Spinal cord (tissue), 10 donors: ENCODE measurements around the gene ACOD1. TPM values are rescaled to one million over a fixed set of nuclear protein-coding genes. Genes with fewer than 3 reads are reported as not detected.

Source experiments
- DNase-seq, 6 donors: peaks; one replicate each; pipeline versions ENCODE4 v3.0.0 to v3.0.0-alpha.2; 2013 to 2015; ENCODE audit warnings: low spot score in 6 of 6, low read depth in 4 of 6
- H3K27ac ChIP-seq: one replicate; pipeline ENCODE4 v1.5.1; 2013; ENCODE audit warnings: low read depth, low read length, control low read depth
- H3K27me3 ChIP-seq: one replicate; pipeline ENCODE4 v1.6.1; 2013; ENCODE audit warnings: low read length; ENCODE audit not compliant: control insufficient read depth, insufficient read depth
- H3K36me3 ChIP-seq: one replicate; pipeline ENCODE4 v1.6.1; 2013; ENCODE audit warnings: low read length; ENCODE audit not compliant: control insufficient read depth, insufficient read depth
- H3K4me1 ChIP-seq: one replicate; pipeline ENCODE4 v1.6.1; 2013; ENCODE audit warnings: low read length; ENCODE audit not compliant: control insufficient read depth, insufficient read depth
- H3K4me3 ChIP-seq: one replicate; pipeline ENCODE4 v1.5.1; 2013; ENCODE audit warnings: low read depth, low read length, control low read depth
- H3K9me3 ChIP-seq: one replicate; pipeline ENCODE4 v1.6.1; 2013; ENCODE audit warnings: low read length; ENCODE audit not compliant: control insufficient read depth, insufficient read depth
- WGBS: methylation state at CpG from one replicate; pipeline ENCODE4 v1.1.5; 2013; ENCODE audit warnings: missing lambda C conversion rate; ENCODE audit not compliant: insufficient coverage; 5-methylcytosine and 5-hydroxymethylcytosine counted together
- polyA plus RNA-seq, 2 donors: library from polyadenylated mRNA; unstranded; fragments of 120-200 nt; gene quantifications; one replicate each; pipeline ENCODE4 v1.2.1, GENCODE V29; 2013; ENCODE audit not compliant: insufficient read length in 2 of 2
- total RNA-seq, 2 donors: library from RNA; depleted of rRNA in 1 of 2; stranded (reverse); fragments of 120-200 nt in 1 of 2; fragments of >200 nt in 1 of 2; gene quantifications; one replicate each; pipeline versions ENCODE4 v1.2.3 to v1.2.4, GENCODE V29; 2013 to 2014
- donor health status: healthy.

The ACOD1 gene
- total and polyA plus RNA-seq, 4 donors = not detected

DNA sequence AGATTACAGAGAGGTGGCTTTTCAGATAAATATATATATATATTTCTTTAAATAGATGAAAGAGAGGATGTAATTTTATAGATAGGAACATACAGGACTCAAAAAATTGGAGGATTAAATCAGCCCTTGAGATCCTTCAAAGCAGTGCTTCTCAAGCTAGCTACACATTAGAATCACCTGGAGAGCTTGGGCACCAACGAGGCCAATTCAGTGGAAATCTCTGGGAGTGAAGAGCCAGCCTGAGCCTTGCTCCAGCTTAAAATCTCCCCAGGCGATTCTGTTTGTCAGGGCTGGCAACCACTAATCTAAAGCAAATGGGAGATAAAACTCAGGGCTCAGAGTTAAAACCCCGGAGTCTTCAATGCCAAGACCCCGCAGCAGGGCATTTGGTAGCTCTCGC lies 28.6 kb downstream of the ACOD1 start:
- no peak overlapping the region for H3K4me3 ChIP-seq
- peaks cover 11% of the 10 kb centered on the region for H3K4me1 ChIP-seq
- no peak for DNase-seq
- no peaks in the 10 kb centered on the region for H3K36me3 ChIP-seq
- 95% methylated on average over 5 of the region's 5 CpGs for WGBS
- no peak overlapping the region for H3K27ac ChIP-seq
- peaks cover 9% of the 10 kb centered on the region for H3K27me3 ChIP-seq
- H3K9me3 ChIP-seq = no peaks in the 10 kb centered on the region

DNA sequence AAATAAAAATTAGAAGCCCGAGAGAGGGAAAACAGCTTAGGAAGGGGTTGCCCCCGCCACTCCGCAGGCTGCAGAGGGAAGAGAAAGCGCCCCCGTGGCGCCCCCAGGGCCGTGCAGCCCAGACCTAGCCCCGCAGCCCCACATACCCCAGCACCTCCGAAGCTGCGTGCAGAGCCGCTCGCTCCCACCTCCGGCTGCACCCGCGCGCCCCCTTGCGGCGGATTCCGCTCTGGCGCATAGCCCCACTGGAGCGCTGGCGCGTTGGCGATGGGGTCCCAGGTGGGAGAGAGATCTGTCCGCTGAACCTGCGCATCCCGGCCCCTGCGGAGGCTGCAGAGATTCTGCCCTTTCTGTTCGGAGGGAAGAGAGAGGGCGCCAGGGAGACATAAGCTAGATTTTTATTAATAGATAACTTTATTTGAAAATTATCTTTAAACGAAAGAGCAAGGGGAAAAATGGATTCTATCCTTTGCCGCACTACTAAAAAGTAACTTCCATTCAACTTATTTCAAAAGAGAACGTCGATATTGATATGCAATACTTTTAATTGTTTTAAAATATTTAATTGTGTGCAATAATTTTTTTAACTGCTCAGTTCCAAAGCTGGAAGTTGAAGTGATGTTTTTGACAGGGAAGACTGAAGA lies 31.9 kb downstream of the ACOD1 start:
- Histone ChIP-seq H3K27me3 (peaks cover 9% of the 10 kb centered on the region), H3K4me3 (no peak overlapping the region), H3K4me1 (peaks cover 6% of the 10 kb centered on the region), H3K27ac (no peak overlapping the region), H3K9me3 (no peaks in the 10 kb centered on the region), H3K36me3 (no peaks in the 10 kb centered on the region)
- 0% methylated on average over 25 of the region's 34 CpGs for WGBS
- DNase-seq = peak in 2 of 6 donors; percentile 76 to 87

DNA sequence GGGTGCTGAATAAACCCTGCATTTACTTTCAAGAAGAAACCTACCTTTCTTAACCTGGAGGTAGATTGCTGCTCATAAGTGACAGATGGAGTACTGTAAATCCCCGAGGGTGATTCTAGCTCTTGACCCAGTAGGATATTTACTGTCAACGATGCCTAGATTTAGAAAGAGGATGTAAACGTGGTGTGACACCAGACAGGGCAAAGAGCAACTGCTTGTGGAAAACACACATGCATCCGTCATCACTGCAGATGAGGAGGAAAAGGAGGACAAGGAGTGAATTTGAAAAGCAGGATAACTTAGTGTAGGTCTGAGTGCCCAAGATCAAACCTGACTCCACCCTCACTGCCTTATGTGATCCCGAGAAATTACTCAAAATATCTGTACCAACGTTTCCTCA lies 33.8 kb downstream of the ACOD1 start:
- Histone ChIP-seq H3K27ac (no peak overlapping the region), H3K4me3 (no peak overlapping the region), H3K4me1 (peaks cover 6% of the 10 kb centered on the region), H3K27me3 (peaks cover 9% of the 10 kb centered on the region), H3K36me3 (no peaks in the 10 kb centered on the region), H3K9me3 (no peaks in the 10 kb centered on the region)
- no peak for DNase-seq
- WGBS = 51% methylated on average over 4 of the region's 6 CpGs

DNA sequence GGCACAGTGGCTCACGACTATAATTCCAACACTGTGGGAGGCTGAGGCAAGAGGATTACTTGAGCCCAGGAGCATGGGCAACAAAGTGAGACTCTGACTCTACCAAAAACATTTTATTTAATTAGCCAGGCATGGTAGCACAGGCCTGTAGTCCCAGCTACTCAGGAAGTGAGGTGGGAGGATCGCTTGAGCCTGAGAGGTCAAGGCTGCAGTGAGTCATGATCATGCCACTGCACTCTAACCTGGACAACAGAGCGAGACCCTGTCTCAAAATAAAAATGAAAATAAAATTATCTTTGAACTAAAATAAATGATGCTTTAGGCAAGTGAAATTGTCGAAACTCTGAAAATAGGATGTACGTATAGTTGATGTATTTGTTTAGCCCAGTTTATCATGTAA lies 35.4 kb downstream of the ACOD1 start:
- Histone ChIP-seq H3K36me3 (no peaks in the 10 kb centered on the region), H3K27ac (no peak overlapping the region), H3K9me3 (no peaks in the 10 kb centered on the region), H3K4me3 (no peak overlapping the region), H3K4me1 (peaks cover 6% of the 10 kb centered on the region), H3K27me3 (peaks cover 9% of the 10 kb centered on the region)
- no peak for DNase-seq
- no CpG with 5 or more reads among the region's 5 CpGs for WGBS

- Histone ChIP-seq H3K27me3 (no peaks in the 10 kb centered on the region), H3K36me3 (peaks cover 4% of the 10 kb centered on the region), H3K27ac (peak overlapping the region; percentile 68), H3K9me3 (no peaks in the 10 kb centered on the region), H3K4me3 (peak overlapping the region; percentile 84), H3K4me1 (peaks cover 12% of the 10 kb centered on the region)
- peak in 2 of 6 donors; percentile 7 to 22 for DNase-seq
- WGBS = 43% methylated on average over 11 of the region's 15 CpGs
Observed at GRCh38 chr13:76991432-76991795, 43.1 kb downstream of the ACOD1 start.

- Histone ChIP-seq H3K36me3 (peaks cover 4% of the 10 kb centered on the region), H3K4me3 (peak within 1 kb of the TSS; percentile 84), H3K27me3 (no peaks in the 10 kb centered on the region), H3K27ac (peak within 1 kb of the TSS; percentile 79), H3K4me1 (peaks cover 12% of the 10 kb centered on the region), H3K9me3 (no peaks in the 10 kb centered on the region)
- WGBS = under 1% methylated on average over 73 of the region's 73 CpGs
- DNase-seq = peak; percentile 47 to 96 (median 78)
Observed at GRCh38 chr13:76991796-76992547, 43.7 kb downstream of the ACOD1 start, which contains the start of gene CLN5. TSS of gene CLN5 (plus strand) at chr13:76992081. CDS start at chr13:76992099, 18 bp downstream.

DNA sequence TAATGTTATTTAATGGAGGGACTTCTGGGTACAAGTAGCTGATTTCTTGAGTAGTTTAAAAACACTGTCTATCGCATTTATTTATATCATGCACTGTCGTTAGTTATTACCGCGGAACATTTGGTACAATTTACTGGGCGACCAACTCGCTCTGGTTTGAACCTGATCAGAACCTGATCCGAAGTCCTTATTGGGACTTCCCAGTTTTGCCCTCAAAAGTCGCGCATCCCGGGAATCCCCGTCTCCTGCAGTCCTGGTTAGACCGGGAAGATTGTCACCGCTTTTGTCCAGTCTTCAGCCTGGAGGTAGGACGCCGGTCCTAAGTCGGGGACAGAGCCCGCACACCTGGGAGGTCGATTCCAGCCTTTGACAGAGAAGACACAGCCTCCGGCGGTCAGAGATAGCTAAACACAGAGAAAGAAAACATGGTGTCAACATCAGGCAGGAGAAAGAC lies 44.3 kb downstream of the ACOD1 start:
- H3K9me3 ChIP-seq = no peaks in the 10 kb centered on the region
- 1% methylated on average over 19 of the region's 20 CpGs for WGBS
- peak in 3 of 6 donors; percentile 19 to 37 (median 21) for DNase-seq

DNA sequence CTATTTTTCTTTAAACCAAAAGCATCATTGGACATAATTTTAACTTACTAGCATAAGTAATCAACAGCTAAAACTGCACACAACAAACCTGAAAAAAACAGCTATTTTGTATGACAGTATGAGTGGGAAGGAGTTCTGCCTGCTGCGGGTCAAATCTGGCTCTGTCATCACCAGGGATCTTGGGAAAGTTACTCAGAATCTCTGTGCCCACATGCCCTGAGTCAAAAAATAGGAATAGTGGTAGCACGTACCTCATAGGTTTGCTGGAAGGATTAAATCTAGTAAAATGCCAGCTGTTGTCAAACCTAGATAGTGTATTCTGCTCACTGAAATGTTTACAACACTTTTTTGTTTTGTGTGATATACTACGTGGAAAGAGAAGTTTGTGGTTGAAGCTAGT lies 44.7 kb downstream of the ACOD1 start:
- peaks cover 7% of the 10 kb centered on the region for H3K36me3 ChIP-seq
- H3K9me3 ChIP-seq = no peaks in the 10 kb centered on the region
- H3K4me1 ChIP-seq = peaks cover 12% of the 10 kb centered on the region
- H3K27me3 ChIP-seq = no peaks in the 10 kb centered on the region
- 35% methylated on average over 2 of the region's 3 CpGs for WGBS
- H3K4me3 ChIP-seq = peak overlapping the region; percentile 84
- H3K27ac ChIP-seq = no peak overlapping the region
- peak in 1 of 6 donors; percentile 7 for DNase-seq

More for the DNA sequence above, 44.3 kb downstream of the ACOD1 start:
- peak overlapping the region; percentile 79 for H3K27ac ChIP-seq
- no peaks in the 10 kb centered on the region for H3K27me3 ChIP-seq
- peak overlapping the region; percentile 84 for H3K4me3 ChIP-seq
- peaks cover 12% of the 10 kb centered on the region for H3K4me1 ChIP-seq
- H3K36me3 ChIP-seq = peaks cover 7% of the 10 kb centered on the region

- H3K9me3 ChIP-seq = no peaks in the 10 kb centered on the region
- peaks cover 12% of the 10 kb centered on the region for H3K4me1 ChIP-seq
- no CpG with 5 or more reads among the region's 5 CpGs for WGBS
- H3K36me3 ChIP-seq = peaks cover 7% of the 10 kb centered on the region
- H3K27me3 ChIP-seq = no peaks in the 10 kb centered on the region
- H3K27ac ChIP-seq = no peak overlapping the region
- no peak overlapping the region for H3K4me3 ChIP-seq
- no peak for DNase-seq
Observed at GRCh38 chr13:76993473-76993872, 45.2 kb downstream of the ACOD1 start.
